Fibroblast of the aortic adventitia (primary cell): ENCODE results near the gene OMD. TPM values are rescaled to one million over a fixed set of nuclear protein-coding genes. Genes with fewer than 3 reads are reported as not detected.

Experiments
- DNase-seq: peaks from one replicate; pipeline ENCODE4 v3.0.0-alpha.2; 2010; ENCODE audit warnings: low read depth
- H3K4me3 ChIP-seq: 2 replicates; pipeline ENCODE4 v1.5.1; 2011; ENCODE audit warnings: low read depth, mild to moderate bottlenecking, control low read depth, low read length, moderate library complexity
- total RNA-seq: library from RNA; depleted of rRNA; stranded (reverse); fragments of >200 nt; gene quantifications from 2 replicates; pipeline ENCODE4 v1.2.3, GENCODE V29; 2012; ENCODE audit warnings: low replicate concordance
- TF ChIP-seq, protein P1 (sequence below): IDR thresholded peaks from 2 replicates; pipeline ENCODE4 v1.5.1; 2011; ENCODE audit warnings: mild to moderate bottlenecking, low read length, control low read depth, inconsistent platforms; ENCODE audit not compliant: insufficient read depth

Gene OMD
- total RNA-seq, 1 donor, result 16.1 TPM

DNA sequence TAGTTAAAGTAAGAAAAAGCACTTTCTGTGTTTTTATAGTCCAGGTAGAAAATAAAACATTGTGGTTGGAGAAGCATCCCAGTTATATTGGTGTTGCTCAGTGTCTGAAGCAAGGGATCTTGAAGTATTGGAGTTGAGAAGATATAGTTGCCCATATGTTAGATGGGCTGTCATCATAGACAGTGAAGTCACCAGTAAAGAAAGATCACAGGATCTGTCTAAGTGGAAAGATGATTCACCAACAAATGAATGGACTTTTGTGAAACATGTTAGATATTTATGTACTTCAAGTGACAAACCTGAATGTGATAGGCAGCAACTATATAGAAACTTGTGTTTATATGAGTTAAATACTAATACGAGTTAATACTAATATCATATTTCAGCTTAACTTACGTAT lies 31.6 kb downstream of the OMD start:
- TF ChIP-seq, protein P1, sequence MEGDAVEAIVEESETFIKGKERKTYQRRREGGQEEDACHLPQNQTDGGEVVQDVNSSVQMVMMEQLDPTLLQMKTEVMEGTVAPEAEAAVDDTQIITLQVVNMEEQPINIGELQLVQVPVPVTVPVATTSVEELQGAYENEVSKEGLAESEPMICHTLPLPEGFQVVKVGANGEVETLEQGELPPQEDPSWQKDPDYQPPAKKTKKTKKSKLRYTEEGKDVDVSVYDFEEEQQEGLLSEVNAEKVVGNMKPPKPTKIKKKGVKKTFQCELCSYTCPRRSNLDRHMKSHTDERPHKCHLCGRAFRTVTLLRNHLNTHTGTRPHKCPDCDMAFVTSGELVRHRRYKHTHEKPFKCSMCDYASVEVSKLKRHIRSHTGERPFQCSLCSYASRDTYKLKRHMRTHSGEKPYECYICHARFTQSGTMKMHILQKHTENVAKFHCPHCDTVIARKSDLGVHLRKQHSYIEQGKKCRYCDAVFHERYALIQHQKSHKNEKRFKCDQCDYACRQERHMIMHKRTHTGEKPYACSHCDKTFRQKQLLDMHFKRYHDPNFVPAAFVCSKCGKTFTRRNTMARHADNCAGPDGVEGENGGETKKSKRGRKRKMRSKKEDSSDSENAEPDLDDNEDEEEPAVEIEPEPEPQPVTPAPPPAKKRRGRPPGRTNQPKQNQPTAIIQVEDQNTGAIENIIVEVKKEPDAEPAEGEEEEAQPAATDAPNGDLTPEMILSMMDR, result no peak
- no peak overlapping the region for H3K4me3 ChIP-seq
- DNase-seq, result no peak

DNA sequence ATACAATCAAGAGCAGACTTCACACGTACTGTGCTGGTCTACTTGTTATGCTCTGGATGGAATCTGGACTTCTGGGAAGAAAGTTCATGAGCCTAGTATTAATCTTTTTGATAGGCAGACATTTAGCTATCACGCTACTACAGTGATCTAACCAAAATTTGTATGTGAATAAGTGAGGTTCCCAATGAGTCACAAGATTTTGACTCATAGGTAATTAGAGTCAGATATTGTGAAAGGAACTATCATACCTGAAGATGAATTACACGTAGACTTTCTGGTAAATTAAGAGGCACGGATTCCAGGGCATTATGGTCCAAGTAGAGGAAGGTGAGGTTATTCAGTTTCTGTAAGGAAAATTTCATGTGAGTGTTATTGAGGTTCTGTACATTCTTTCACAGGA lies 38.3 kb downstream of the OMD start:
- DNase-seq, result peak; percentile 51
- TF ChIP-seq, protein P1, result no peak
- no peak overlapping the region for H3K4me3 ChIP-seq

DNA sequence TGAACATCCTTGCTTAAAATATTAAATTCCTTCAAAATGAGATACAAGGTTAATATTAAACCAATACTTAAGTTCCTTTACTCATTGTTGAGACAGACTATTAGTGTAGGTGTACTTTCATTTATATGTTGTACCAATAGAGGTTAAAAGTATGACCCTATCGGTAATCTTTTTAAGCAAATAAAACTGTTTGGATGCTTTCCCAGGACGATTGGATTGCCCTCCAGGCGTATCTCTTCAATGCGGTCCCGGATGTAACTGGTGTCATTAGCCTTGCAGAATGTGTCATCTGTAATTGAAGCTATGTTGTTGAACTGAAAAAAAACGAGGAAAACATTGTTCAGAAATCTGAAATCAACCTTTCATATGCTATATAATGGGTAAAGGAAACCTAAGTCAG lies 38.8 kb downstream of the OMD start:
- no peak for DNase-seq
- H3K4me3 ChIP-seq, result no peak overlapping the region
- TF ChIP-seq, protein P1, result no peak

DNA sequence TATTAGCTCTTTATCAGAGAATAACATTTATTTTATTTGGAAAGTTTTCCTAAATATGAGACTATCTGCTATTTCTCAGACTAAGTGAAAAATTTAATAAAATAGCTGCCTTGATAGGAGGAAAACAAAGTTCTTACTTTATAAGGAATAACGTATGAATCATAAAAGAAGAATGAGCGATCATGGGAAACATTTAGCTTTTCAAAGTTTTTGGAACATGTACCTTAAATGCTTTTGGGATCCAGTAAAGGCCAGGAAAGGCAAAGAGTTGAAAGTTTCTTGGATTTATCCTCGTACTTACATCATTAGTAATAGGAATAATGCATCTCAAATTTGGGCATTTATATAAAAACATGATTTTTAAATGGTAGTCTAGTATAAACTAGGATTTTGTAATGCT lies 39.3 kb downstream of the OMD start:
- TF ChIP-seq, protein P1, result no peak
- H3K4me3 ChIP-seq, result no peak overlapping the region
- peak; percentile 90 for DNase-seq

DNA sequence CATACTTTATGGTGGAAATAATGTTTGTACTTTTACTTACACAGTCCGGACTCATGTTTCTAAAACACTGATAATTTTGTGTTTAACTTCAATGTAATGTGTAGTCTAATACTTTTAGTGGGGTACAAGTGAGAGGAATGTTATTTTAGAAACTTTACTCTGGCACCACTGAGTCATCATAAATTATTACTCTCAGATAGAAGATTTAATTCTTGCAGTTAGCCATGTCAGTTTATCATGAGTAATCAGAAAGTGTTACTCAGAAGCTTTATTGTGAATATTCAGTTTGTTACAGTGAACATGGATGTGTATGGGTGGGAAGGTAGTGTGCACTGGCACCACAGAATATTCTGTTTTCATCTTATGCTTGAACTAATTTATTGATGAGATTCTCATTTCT lies 39.9 kb downstream of the OMD start:
- peak; percentile 63 for DNase-seq
- TF ChIP-seq, protein P1, result no peak
- no peak overlapping the region for H3K4me3 ChIP-seq

DNA sequence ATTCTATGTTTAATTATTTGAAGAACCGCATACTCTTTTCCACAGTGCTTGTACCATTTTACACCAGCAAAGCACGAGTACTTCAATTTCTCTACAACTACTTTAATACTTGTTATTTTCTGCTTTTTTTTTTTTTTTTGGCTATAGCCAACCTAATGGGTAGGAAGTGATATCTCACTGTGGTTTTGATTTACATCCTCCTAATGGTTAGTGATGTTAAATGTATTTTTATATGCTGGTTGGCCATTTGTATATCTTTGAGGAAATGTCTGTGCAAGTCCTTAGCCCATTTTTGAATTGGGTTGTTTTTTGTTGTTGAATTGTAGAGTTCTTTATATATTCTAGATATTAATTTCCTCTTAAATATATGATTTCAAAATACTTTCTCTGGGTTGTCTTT lies 42.5 kb downstream of the OMD start:
- TF ChIP-seq, protein P1, result no peak
- no peak overlapping the region for H3K4me3 ChIP-seq
- no peak for DNase-seq

DNA sequence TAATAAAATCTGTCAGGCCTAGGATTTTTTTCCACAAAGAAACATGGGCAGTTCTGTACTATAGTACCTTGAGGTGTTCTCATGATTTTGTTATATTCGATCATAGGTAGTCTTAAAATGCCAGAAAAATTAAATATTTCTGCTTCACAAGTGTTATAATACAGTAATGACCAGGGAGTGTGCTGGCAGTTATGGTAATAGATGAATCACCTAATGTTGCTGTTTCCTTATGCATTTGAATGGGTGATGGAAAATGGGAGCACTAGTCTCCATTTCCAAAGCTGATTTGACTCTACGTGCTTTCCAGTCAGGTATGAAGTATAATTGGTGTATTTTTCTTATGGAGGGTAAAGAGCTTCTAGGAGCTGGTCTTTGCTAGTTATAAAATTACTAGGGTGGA lies 43.7 kb downstream of the OMD start:
- TF ChIP-seq, protein P1, result no peak
- no peak for DNase-seq

More for the DNA sequence above, 43.7 kb downstream of the OMD start:
- H3K4me3 ChIP-seq, result no peak overlapping the region
